CD4-positive, alpha-beta T cell treated with Interleukin-6 at 100 ng/mL for 8 hours (primary cell): Measurements from ENCODE around the gene KCNIP1.

Experiments used
- DNase-seq: peaks from one replicate; pipeline ENCODE4 v3.0.0-alpha.2; 2020; ENCODE audit warnings: mixed read lengths, low spot score

Gene KCNIP1

GRCh38 chr5:170597872-170598271 is 94.1 kb downstream of the KCNIP1 start:
- no peak for DNase-seq

GRCh38 chr5:170599756-170600155 is 95.9 kb downstream of the KCNIP1 start:
- DNase-seq = no peak

GRCh38 chr5:170601619-170602018 is 97.8 kb downstream of the KCNIP1 start:
- DNase-seq = no peak

- no peak for DNase-seq
Observed at GRCh38 chr5:170603109-170603508, 99.3 kb downstream of the KCNIP1 start.

GRCh38 chr5:170603578-170604565 is 100.1 kb downstream of the KCNIP1 start:
- DNase-seq = peak; percentile 11

GRCh38 chr5:170606941-170607340 is 103.1 kb downstream of the KCNIP1 start:
- DNase-seq = no peak

GRCh38 chr5:170611449-170612090 is 107.8 kb downstream of the KCNIP1 start:
- no peak for DNase-seq

- DNase-seq = no peak
Observed at GRCh38 chr5:170612256-170612678, 108.4 kb downstream of the KCNIP1 start.

- DNase-seq = no peak
Observed at GRCh38 chr5:170614065-170614490, 110.3 kb downstream of the KCNIP1 start.

GRCh38 chr5:170614720-170615119 is 110.9 kb downstream of the KCNIP1 start:
- no peak for DNase-seq

- DNase-seq = no peak
Observed at GRCh38 chr5:170617533-170618490, 114.0 kb downstream of the KCNIP1 start.

GRCh38 chr5:170619869-170620268 is 116.0 kb downstream of the KCNIP1 start:
- no peak for DNase-seq

GRCh38 chr5:170622933-170623332 is 119.1 kb downstream of the KCNIP1 start:
- DNase-seq = no peak

- no peak for DNase-seq
Observed at GRCh38 chr5:170623576-170624181, 119.9 kb downstream of the KCNIP1 start.

- no peak for DNase-seq
Observed at GRCh38 chr5:170625221-170626165, 121.7 kb downstream of the KCNIP1 start.

GRCh38 chr5:170626507-170627150 is 122.8 kb downstream of the KCNIP1 start:
- no peak for DNase-seq

GRCh38 chr5:170627271-170627670 is 123.5 kb downstream of the KCNIP1 start:
- DNase-seq = no peak

- DNase-seq = no peak
Observed at GRCh38 chr5:170628028-170628427, 124.2 kb downstream of the KCNIP1 start.

- no peak for DNase-seq
Observed at GRCh38 chr5:170628691-170629565, 125.1 kb downstream of the KCNIP1 start.
